ENCODE measurements around the gene CXCL5.

GRCh38 chr4:73989928-73990327, 8.5 kb downstream of the CXCL5 start:
- no peak for TF ChIP-seq CTCF (IDR thresholded peaks at IDR 0.05)
- no peak for TF ChIP-seq POLR2A (IDR thresholded peaks at IDR 0.05)
